Measurements from ENCODE around the gene THRA. TPM values are rescaled to one million over a fixed set of nuclear protein-coding genes. Genes with fewer than 3 reads are reported as not detected.

THRA gene
- total and polyA plus RNA-seq, 9 of the 15 experiments (the other 6 are each of a cell fraction or from before 2014, with no cell fraction given): 0.34 to 23.4 (median 12.7) TPM

DNA sequence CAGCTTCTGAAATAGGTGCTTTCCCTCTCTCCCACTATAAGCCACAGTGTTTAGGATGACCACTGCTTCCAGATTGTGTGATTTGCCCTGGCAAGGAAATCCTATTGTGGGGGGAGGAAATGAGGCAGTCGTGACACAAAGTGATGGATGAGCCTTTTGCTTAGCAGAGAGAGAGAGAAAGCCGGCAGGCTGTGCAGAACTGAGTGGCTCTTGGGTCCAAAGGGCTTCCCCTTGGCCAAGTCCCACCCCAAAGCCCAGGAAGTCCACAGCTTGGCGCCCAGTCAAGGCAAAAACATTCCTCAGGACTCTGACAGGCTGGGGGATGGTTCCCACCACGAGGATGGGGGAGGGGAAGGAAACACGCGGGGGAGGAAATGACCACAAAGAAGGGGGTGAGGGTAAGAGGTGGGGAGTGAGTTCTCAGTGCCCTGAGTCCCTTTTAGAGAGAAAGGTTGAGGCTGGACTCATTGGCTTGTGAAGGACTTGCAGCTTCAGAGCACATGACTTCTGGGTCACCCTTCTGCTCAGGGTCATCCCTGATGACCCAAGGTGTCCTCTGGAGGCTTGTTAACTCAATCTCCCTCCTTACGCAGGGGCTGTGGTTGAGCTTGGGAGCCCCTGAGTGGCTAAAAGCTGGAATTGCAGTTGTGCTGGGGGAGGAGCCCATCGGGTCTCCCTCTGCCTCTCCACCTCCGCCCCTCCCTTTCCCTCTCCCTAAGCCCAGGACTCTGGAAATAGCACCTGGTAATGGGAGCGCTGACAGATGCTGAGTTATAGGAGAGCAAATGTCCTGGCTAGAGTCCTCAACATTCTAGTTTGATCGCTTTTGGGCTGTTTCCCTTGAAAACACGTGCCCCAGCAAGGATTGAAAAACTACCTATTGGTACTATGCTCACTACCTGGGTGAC lies 48.7 kb downstream of the THRA start (continued):
- no peak for TF ChIP-seq BRCA1 (IDR thresholded peaks at IDR 0.05)
- no peak for TF ChIP-seq BRCA1 (CRISPR knock-in tag; IDR thresholded peaks at IDR 0.05)
- TF ChIP-seq NR2C2 (CRISPR knock-in tag; IDR thresholded peaks at IDR 0.05): no peak
- peak; percentile 93 for TF ChIP-seq NR2C2 (tag; IDR thresholded peaks at IDR 0.05)
- TF ChIP-seq, protein P1, sequence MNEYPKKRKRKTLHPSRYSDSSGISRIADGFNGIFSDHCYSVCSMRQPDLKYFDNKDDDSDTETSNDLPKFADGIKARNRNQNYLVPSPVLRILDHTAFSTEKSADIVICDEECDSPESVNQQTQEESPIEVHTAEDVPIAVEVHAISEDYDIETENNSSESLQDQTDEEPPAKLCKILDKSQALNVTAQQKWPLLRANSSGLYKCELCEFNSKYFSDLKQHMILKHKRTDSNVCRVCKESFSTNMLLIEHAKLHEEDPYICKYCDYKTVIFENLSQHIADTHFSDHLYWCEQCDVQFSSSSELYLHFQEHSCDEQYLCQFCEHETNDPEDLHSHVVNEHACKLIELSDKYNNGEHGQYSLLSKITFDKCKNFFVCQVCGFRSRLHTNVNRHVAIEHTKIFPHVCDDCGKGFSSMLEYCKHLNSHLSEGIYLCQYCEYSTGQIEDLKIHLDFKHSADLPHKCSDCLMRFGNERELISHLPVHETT (CRISPR knock-in tag; conservative IDR thresholded peaks at IDR 0.05 in 1 of 2, IDR thresholded peaks at IDR 0.05 in 1 of 2): no peak
- no peak for TF ChIP-seq CTCFL (IDR thresholded peaks at IDR 0.05; ENCODE audit: borderline replicate concordance, insufficient read depth, low read depth, low read length, poor library complexity, severe bottlenecking)
- TF ChIP-seq, protein P2, sequence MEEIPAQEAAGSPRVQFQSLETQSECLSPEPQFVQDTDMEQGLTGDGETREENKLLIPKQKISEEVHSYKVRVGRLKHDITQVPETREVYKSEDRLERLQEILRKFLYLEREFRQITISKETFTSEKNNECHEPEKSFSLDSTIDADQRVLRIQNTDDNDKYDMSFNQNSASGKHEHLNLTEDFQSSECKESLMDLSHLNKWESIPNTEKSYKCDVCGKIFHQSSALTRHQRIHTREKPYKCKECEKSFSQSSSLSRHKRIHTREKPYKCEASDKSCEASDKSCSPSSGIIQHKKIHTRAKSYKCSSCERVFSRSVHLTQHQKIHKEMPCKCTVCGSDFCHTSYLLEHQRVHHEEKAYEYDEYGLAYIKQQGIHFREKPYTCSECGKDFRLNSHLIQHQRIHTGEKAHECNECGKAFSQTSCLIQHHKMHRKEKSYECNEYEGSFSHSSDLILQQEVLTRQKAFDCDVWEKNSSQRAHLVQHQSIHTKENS (CRISPR knock-in tag; IDR thresholded peaks at IDR 0.05): no peak
- peak; percentile 61 to 69 for TF ChIP-seq NRF1 (conservative IDR thresholded peaks at IDR 0.05 in 1 of 2, IDR thresholded peaks at IDR 0.05 in 1 of 2)
- peak; percentile 66; the same call in 1 of the 2 replicates for TF ChIP-seq SMAD4 (CRISPR knock-in tag; conservative IDR thresholded peaks at IDR 0.05)
- TF ChIP-seq ZNF3 (CRISPR knock-in tag; IDR thresholded peaks at IDR 0.05): no peak
- TF ChIP-seq, protein P3, sequence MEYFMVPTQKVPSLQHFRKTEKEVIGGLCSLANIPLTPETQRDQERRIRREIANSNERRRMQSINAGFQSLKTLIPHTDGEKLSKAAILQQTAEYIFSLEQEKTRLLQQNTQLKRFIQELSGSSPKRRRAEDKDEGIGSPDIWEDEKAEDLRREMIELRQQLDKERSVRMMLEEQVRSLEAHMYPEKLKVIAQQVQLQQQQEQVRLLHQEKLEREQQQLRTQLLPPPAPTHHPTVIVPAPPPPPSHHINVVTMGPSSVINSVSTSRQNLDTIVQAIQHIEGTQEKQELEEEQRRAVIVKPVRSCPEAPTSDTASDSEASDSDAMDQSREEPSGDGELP (CRISPR knock-in tag; IDR thresholded peaks at IDR 0.05; ENCODE audit: borderline replicate concordance): peak; percentile 58
- TF ChIP-seq MIER1 (IDR thresholded peaks at IDR 0.05; ENCODE audit: low read depth): no peak
- TF ChIP-seq SMARCC2 (IDR thresholded peaks at IDR 0.05; ENCODE audit: low read depth): 0 out of 2 replicates have a peak, but pooled peaks have one; percentile 38
- TF ChIP-seq CEBPB (tag; IDR thresholded peaks at IDR 0.05): 0 out of 2 replicates have a peak, but pooled peaks have one; percentile 16
- TF ChIP-seq ZNF644 (tag; IDR thresholded peaks at IDR 0.05; ENCODE audit: low read depth): peak; percentile 52; the same call in 1 of the 2 replicates

Data from K562 (cell line).